HG02763 (cell line): Measurements from ENCODE around the gene LPIN3.

Source experiments
- ATAC-seq: cut with Tn5 transposase; IDR thresholded peaks from one replicate; pipeline ENCODE4 v1.9.1; 2021; ENCODE audit warnings: mild to moderate bottlenecking, moderate library complexity; ENCODE audit not compliant: unreplicated experiment

The LPIN3 gene

DNA sequence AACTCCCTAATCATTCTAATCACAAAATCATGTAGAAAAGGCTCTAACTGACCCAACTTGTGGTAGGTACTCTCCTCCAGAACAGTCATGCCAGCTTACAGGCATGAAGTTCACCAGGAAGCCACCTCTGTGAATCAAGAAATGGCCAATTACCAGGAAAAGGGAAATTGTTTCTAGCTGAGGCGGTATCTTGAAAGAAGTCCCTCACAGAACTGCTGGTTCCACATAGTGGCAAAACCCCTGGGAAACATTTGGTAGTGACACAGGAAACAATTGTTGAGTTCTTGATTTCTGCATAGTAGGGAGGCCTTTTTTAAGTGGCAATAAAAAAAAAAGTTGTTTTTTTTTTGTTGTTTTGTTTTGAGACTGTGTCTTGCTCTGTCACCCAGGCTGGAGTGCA lies 19.6 kb upstream of the LPIN3 start:
- no peak for ATAC-seq

- no peak for ATAC-seq
These were observed 13.4 kb upstream of the LPIN3 start for GRCh38 chr20:41327178-41327577.

GRCh38 chr20:41329435-41330342 lies 10.9 kb upstream of the LPIN3 start:
- peak; percentile 67 for ATAC-seq

DNA sequence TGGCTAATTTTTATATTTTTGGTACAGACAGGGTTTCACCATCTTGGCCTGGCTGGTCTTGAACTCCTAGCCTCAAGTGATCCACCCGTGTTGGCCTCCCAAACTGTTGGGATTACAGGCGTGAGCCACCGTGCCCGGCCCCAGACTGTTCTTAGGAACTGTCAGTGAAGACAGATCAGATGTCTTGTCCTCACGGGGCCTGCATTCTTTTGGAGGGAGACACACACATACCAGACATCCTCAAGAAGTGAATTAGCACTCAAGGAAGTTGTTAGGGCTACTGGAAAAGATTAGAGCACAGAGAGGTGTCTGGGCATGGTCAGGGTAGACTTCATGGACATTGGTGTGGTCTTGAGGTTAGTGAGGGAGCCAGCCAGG lies 10.3 kb upstream of the LPIN3 start:
- ATAC-seq: no peak

- ATAC-seq: no peak
These were observed 9.7 kb upstream of the LPIN3 start for GRCh38 chr20:41330941-41331340.

DNA sequence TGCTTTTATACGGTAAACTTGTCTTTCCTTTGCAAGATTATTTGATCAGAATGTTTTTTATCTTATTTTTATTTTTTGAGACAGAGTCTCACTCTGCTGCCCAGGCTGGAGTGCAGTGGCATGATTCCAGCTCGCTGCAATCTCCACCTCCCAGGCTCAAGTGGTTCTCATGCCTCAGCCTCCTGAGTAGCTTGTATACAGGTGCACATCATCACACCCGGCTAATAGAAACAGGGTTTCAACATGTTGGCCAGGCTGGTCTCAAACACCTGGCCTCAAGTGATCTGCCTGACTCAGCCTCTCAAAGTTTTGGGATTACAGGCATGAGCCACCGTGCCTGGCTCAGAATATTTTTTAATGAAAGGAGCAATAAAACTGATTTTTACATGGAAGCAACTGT lies 8.9 kb upstream of the LPIN3 start:
- ATAC-seq: no peak

- no peak for ATAC-seq
These were observed 6.6 kb upstream of the LPIN3 start for GRCh38 chr20:41334036-41334435.

DNA sequence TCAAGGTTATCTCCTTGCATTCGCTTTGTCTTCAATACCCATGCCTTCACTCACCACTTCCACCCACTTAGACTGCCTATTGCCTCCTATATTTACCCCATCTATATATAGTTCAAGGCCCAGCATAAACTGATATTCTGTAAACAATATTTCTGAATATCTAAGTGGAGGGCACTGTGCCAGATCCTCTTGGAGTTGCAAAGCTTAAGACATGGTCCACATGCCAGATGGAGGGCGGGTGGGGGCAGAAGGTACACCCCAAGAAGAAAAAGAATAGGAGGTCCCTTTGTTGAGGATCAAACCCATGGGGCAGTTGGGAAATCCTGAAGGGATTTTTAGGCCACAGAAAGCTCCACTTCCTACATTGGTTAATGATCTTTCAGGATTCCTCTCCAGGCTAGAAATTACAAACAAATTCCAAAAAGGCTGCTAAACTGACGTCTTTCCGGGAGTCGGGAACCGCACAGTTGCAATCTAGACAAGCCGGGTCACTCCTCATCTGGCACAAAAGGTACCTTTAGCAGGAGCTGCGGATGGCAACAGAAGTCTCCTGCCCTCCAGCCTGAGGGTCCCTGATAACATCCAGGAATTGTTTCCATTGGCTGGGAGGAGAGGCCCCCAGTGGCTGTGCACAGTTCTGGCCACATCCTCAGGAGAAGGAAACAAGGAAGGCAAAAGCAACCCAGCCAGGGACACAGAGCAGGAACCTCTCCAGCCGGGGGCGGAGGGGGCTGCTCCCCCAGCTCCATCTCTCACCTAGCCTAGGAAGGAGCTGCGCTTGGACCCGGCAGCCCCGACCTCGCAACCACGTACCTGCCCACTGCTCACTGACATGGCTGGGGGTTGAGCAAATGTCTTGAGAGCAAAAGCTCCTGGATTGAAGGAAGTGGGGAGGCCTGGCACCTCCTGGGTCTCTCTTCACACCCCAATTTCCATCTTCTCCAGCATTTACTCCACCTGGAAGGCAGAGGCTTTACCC lies 5.9 kb upstream of the LPIN3 start:
- ATAC-seq: no peak

DNA sequence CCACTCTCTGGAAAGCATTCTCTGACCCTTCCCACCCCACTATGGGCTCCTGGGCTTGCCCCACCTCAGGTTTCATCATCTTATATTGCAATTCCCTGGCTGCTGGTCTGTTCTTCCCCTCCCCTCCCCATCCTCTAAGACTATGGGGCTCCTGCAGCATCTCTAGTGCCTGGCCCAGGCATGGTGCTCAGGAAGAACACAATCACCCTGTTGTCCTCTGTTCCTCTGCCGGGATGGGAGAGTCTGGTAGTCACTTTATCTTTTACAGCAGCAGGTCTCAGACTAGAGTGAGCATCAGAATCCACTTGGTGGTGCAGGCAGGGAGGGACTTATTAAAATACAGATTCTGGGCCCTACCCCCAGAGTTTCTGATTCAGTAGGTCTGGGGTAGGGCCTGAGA lies 5.0 kb upstream of the LPIN3 start:
- no peak for ATAC-seq

- ATAC-seq: no peak
These were observed 3.7 kb upstream of the LPIN3 start for GRCh38 chr20:41336711-41337492.

GRCh38 chr20:41339957-41340326 lies 679 bp upstream of the LPIN3 start:
- peak; percentile 63 for ATAC-seq

DNA sequence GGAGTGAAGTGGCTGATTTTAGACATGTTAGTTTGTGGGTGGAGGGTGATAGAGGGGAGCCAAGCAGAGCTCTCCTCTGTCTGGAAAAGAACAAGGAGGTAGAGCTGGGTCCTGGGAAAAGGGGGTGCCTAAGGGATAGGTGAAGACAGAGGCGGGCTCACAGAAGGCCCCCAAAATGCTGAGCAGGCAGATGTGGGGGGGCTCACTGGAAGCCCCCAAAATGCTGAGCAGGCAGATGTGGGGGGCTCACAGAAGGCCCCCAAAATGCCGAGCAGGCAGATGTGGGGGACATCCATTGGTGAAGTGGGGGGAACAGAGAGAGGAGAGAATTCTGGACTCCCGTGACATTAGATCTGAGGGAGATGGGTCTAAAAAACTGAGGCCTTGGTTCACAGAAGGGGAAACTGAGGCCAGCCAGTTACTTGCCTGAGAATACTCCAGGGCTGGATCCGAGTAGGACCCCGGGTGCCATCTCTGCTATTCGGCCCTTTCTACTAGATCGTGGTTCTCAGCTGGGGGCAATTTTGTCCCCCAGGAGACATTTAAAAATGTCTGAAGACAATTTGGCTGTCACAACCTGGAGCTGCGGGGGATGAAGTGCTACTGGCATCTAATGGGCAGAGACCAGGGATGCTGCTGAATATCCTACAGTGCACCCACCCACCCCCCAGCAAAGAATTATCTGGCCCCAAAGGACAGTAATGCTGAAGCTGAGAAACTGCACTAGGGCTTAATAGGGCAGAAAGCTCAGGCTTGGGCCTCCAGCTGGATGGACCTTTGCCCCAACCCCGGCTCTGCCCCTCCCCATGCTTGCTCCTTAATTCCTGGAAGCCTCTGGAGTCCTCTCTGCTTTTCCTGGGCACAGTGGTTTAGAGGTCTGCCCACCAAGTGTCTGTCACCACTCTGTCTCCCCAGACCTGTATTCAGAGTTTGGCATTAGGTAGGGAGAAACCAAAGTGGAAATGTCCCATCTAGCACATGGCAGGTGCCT lies 2.1 kb downstream of the LPIN3 start:
- no peak for ATAC-seq

DNA sequence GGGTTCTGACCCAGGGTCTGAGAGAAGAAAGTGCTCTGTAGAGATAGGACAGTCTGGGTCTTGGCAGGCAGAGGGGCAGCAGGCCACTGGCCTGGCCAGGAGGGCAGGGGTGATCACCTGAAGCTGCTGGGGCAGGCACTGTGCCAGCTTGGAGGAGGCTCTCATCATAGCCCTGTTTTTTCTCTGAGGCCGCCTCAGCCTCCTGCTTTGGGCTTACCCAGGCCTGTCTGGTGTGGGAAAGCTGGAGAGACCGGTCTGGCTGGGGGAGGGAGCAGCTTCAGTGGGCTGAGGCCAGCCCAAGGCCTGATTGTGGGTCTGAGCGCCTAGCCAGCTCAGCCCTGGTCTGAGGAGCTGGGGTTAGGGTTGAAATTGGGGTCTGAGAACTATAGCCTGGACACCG lies 3.9 kb downstream of the LPIN3 start:
- no peak for ATAC-seq

DNA sequence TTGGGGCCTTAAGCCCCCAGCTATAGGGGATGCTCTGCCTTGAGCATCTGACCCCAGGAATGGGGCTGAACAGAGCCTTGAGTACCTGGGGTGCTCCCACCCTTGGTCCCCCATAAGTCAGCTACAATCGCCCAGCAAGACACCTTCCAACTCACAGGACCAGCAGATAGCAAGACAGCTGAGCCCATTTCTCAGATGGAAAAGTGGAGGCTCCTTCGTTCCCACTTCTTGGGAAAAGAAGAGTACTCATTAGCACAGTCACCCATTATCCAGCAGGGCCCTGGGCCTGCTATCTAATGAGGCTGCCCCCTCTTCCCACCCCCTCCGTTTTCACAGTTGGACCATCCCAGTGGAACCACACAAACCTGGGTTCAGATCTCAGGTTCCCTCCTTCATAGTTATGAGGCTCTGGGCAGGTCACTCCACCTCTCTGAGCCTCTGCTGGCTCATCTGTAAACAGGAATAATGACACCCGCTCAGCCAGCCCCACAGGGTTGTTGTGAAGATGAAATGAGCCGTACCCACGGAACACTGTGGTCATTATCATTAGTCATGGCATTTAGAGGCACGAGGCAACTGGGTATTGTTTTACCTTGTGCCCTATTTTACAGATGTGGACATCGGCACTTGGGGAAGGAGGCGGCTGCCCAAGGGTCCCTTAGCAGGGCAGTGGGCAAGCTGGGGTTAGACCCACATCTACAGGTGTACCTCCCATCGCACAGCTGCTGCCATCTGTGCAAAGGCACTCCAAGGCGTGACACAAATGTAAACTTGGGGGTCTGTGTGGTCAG lies 4.5 kb downstream of the LPIN3 start:
- no peak for ATAC-seq

- ATAC-seq: no peak
These were observed 5.1 kb downstream of the LPIN3 start for GRCh38 chr20:41345729-41346067.

- no peak for ATAC-seq
These were observed 7.2 kb downstream of the LPIN3 start for GRCh38 chr20:41347523-41348429.

DNA sequence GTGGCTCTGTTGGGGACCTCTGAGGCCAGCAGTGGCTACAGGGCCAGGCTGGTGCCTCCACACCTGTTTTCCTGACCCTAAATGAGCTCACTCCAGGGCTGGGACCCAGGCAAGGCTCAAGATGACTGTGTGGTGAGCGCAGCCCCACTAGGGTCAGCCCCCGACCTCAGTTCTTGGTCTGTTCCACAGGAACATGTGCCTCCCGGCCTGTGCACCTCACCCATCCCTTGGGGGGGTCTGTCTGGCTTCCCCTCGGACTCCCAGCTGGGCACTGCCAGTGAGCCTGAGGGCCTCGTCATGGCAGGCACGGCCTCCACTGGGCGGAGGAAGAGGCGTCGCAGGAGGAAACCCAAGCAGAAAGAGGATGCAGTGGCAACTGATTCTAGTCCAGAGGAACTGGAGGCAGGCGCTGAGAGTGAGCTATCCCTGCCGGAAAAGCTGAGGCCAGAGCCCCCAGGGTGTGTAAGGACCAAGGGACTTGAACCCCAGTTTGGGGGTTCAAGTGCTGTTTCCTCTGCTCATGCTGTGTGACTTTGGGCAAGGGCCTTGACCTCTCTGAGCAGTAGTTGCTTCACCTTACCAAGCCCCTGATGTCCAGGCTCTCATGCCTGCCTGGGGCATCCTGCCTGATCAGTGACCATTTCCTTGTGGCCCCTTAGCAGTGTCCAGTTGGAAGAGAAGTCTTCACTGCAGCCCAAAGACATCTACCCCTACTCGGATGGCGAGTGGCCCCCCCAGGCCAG lies 8.0 kb downstream of the LPIN3 start:
- ATAC-seq: no peak
